GM23248 (cell line): Measurements from ENCODE around the gene MR1.

Experiments
- EZH2 ChIP-seq: fragments of 200-600 bp; sonication (generic); IDR thresholded peaks from 2 replicates; pipeline ENCODE4 v1.6.1; 2018; ENCODE audit warnings: antibody characterized with exemption, mild to moderate bottlenecking; ENCODE audit not compliant: insufficient read depth, poor library complexity, severe bottlenecking
- EZH2phosphoT487 ChIP-seq: fragments of 200-600 bp; sonication (generic); IDR thresholded peaks from 2 replicates; pipeline ENCODE4 v1.6.1; 2018; ENCODE audit warnings: antibody characterized with exemption, moderate library complexity, mild to moderate bottlenecking, low read depth; ENCODE audit not compliant: insufficient read depth

DNA sequence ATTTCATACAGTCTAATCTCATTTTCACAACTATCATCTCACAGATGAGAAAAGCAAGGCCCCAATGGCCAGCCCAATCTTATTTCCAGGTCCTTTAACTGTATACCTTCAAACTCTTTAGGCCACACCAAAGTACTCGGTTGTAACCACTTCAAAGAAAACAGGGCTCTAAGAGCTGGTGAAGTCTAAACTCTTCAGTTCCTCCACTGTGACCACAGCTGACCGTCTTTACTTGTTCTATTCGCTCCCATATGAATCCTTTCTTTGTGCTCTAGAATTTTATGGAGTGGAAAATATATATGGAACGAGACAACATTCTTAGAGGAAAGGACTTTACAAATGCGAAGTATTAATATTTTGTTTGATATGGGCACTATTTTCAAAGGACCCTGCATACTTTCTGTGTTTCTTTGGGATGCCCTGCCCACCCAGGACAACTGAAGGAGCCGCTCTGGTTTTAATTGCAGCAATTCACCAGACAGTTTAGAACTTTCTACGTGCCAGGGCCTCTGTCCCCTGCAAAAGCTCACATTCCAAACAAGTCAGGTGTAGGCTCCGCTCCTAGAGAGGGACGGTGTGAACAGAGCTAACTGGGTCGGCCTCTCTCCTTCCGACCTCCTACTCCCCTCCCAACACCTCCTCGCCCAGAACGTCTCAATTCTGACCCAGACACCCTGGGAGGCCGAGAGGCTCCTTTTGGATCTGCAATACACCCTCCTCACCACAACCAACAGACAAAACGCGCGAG lies 70.4 kb downstream of the MR1 start:
- TF ChIP-seq EZH2phosphoT487 (no peak), EZH2 (no peak)
